Astrocyte of the hippocampus (primary cell): Measurements from ENCODE around the gene FKBP1B.
A peak's percentile ranks its signal among the peaks of the same experiment; 100 is the strongest.
"Not testable (repeated sequence)": the region's sequence is repeated elsewhere in the genome, so short reads cannot be mapped to it uniquely, and the experiment has no call there.

ENCODE experiments used
- DNase-seq: peaks from one replicate; pipeline ENCODE4 v3.0.0; 2011; ENCODE audit warnings: low read depth, low spot score

FKBP1B gene

DNA sequence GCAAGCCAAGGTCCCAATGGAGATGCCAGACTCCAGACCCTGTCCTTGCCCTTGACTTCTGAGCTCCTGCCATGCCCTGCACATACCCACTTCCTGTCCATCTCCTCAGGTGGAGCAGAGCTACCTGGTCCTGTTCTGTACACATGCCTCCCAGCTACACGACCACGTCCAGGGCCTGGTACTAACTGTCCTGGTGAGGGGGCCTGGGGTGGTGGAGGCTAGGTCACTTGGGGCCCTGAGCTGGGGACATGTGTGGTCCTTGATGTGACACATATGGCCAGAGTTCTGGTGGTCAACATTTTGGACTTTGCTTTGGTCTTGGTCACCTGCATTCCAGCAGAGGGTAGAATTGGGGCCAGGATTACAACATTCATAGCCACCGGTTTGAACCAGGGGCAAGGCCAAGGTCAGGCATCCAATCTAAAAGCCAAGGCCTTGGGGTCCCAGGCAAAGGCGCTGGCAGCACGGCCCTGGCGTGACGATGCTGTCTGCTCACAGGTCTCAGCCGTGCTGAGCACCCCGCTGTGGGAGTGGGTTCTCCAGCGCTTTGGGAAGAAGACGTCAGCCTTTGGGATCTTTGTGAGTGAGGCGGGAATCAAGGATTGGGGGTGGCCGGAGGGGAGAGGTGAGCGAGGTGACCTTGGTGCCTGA is 27.1 kb upstream of the FKBP1B start:
- no peak for DNase-seq

DNA sequence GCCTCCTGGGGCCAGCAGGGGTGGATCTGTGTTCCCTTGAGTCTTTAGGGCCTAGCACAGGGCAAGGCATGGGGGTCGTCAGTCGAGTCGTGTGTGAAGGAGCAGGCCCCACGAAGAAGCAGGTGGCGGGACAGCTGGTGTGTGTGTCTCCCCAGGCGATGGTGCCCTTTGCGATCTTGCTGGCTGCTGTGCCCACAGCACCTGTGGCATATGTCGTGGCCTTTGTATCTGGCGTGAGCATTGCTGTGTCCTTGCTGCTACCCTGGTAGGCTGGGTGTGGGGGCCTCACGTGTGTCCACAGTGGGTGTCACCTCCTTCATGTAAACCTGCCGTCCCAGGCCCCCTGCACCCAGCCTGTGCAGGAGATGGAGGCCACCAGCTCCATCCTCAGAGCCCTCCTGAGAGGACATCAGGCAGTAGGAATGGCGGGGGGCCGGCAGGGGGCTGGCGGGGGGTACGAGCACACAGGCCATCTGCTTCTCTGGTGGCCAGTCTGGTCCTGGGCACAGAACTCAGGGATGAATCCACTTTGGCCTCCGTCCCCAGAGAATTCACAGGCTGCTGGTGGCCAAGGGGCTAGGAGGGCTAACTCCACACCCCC is 26.5 kb upstream of the FKBP1B start:
- DNase-seq, result no peak

DNA sequence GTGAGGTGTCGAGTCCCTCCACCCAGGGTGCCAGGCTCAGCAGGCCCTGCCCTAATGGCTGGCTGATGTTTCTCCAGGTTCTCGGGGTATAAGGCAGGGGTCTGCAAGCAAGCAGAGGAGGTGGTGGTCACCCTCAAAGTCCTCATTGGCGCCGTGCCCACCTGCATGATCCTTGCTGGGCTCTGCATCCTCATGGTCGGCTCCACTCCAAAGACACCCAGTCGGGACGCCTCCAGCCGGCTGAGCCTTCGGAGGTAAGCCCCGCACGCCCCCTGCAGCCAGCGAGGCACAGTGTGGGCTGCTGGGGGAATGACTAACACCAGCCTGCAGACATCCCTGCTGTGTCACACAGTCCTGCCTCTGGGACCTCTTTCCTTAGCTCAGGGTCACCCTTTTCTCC is 25.5 kb upstream of the FKBP1B start:
- DNase-seq, result no peak

GRCh38 chr2:24024996-24025663 is 24.4 kb upstream of the FKBP1B start:
- no peak for DNase-seq

DNA sequence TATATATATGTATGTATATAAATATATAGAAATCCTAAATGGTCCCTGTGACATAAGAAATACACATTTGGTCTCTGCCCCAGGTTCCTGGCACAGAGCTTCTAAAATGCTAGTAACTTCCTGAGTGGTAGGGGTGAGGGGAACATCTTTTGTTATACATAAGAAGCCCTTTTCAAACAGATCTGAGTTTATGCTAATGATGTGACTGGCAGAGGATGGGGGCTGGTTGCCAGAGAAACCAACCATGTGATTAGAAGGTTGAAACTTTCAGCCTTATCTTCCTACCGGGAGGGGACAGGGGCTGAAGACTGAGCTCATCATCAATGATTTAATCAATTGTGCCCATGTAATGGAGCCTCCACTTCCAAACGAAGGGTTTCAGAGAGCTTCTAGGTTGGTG is 23.3 kb upstream of the FKBP1B start:
- DNase-seq, result no peak

- no peak for DNase-seq
Measured at GRCh38 chr2:24038786-24039499, 10.6 kb upstream of the FKBP1B start.

DNA sequence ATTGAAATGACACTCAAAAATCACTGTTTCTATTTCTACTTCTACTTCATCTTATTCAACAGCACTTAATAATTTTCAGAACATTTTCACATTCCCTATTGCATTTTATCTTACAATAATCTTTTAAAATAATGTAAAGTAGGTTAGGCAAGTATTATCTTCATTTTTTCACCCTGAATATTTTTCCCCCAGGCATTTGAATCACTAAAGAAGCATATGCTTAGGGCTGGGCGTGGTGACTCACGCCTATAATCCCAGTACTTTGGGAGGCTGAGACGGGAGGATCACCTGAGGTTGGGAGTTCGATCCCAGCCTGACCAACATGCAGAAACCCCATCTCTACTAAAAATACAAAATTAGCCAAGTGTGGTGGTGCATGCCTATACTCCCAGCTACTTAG is 9.0 kb upstream of the FKBP1B start:
- DNase-seq, result no peak

GRCh38 chr2:24043133-24043532 is 6.4 kb upstream of the FKBP1B start:
- DNase-seq, result not testable (repeated sequence)

DNA sequence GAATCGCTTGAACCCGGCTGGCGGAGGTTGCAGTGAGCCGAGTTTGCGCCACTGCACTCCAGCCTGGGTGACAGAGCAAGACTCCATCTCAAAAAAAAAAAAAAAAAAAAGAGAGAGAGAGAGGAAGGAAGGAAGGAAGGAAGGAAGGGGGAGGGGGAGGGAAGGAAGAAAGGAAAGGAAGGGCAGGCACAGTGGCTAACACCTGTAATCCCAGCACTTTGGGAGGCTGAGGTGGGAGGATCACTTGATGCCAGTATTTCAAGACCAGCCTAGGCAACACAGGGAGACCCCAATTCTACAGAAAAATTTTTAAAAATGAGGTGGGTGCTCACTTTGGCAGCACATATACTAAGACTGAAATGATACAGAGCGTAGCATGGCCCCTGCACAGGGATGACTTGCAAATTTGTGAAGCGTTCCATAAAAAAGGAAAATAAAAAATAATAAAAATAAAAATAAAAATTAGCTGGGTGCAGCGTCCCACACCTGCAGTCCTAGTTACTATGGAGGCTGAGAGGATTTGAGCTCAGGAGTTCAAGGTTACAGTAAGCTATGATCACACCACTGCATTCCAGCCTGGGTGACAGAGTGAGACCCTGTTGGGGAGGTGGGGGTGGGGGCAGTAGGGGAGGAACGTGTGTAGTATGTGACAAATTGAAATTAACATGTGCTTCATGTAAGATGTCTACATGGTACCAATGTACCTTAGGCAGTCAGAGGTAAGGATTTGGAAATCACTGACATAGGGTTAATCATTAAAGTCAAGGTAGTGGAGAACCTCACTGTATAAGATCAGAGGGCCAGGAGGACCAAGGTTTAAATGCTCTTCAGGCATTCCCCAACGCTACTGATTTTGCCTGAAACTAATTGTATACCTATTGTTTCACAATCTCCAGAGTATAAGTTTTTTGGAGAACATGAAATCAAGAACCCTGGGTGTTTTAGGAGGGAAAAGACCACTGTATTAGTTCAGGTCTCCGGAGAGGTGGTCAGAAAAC is 3.7 kb upstream of the FKBP1B start:
- no peak for DNase-seq

DNA sequence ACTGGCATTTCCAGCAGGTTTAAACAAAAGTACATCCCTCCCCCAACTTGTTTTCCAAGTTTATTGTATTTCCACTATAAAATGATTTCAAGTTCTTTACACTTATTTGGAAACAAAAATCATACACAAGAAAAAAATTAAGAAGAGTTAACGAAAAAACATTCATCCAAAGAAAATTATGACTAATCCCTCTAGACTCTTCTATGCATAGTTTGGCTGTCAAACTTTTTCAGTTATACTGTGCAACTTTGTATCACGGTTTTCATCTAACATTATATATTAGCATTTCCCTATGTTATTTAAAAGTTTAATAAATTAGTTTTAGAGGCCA is 3.0 kb upstream of the FKBP1B start:
- no peak for DNase-seq

DNA sequence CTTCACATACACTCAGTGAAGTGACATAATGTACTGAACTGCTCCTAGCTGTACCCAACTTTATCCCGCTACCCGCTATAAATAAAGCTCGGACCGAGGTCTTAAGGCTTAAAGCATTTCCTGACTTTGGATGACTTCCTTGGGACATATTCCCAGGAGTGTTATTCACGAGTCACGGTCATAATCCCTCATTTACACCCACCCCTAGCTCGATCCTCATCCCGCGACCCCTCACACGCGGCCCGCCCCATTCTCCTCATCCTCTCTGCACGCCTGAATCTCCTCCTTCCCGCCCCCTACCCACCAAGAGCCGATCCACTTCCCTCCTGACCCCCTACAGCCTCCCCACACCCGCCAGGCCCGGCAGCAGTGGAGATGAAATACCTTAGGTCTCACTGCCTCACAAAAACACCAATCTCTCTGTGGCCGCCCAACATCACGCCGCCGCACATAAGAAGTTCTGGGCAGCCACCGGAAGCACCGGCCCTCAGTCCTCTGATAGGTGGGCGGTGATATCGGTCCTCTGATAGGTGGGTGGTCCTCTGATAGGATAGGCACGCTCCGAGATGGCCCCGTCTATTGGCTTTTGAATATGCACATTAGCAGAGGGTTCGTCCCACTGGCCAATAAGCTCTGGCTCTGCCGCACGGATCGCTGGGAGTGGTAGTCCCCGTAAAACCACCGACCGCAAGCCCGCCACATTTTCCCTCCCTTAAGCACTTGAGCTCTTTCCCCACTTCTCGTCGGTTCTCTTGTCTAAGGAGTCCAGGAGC is 2.4 kb upstream of the FKBP1B start, which contains the start of gene WDCP:
Gene WDCP (minus strand): TSS at position 462 of the 773 bp plus-strand sequence. CDS start 7,897 bp downstream, outside the sequence.
- DNase-seq, result peak; percentile 99

- no peak for DNase-seq
Measured at GRCh38 chr2:24047703-24048033, 1.9 kb upstream of the FKBP1B start.

DNA sequence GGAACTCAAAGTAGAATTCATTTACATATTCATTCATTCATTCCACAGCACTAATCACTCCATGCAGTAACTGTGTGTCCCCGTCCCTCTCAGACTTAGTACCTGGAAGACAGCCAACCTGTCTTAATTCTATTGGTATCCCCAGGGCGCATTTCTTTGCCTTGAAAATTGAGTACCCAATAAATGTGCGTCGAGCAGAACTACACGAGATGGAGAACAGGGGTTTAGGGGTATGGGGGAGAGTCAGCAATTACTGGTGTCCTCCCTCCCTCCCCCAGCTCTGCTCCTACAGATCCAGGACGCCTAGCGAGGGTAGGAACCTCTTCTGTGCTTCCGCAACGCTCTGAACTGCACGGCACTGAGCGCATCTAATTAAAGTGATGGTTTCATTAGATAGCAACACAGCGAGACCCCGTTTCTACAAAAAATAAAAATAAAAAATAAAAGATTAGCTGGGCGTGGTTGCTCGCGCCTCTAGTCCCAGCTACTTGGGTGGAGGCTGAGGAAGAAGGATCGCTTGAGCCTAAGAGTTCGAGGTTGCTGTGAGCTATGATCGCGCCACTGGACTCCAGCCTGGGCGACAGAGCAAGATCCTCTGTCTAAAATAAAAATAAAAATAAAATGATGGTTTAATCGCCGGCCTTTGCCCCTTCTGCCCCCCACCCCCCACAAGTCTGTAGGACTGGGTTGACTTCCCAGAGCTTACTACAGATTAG is 614 bp upstream of the FKBP1B start:
- DNase-seq, result peak; percentile 15

DNA sequence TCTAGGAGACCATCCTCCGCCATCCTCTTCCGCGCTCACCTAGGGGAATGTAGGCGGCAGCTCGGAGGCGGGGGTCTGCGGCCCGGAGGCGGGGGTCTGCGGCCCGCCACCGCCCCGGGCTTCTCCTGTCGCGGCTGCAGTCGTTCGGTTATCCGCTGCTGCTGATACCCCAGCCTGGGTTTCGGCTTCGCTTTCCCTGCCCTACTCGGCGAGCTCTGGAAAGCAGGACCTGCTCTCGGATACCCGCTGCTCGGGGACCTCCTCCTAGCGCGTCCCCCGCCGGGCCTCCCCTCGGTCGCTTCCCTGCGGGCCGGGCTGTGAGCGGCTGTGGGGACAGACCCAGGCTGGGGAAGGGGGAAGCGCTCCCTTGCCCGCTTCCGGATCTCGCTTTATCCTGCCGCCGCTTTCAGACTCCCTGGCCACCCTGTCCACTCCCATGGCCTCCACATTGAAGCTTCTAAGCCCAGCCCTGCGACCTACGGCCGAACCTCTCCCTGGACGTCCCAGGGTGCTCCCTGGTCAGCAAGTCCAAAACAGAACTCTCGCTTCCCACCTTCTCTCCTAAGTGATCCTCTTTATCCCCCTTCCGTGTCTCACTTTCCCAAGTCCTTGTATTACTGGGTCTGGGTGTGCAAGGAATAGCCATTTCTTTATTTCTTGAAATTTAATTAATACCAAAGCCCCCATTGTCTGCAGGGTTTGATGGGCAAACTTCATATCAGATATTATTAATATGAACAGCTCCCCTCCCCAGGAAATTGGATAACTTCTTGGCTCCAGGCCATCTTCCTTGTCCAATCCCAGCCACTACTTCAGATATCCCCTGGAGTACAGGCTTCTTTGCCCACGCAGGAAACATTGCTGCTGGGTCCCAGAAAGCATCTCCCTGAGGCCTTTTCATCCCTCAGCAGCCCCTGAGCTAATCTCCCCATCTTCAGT is 769 bp downstream of the FKBP1B start:
- DNase-seq, result peak; percentile 59

GRCh38 chr2:24051833-24052232 is 2.3 kb downstream of the FKBP1B start:
- no peak for DNase-seq

- no peak for DNase-seq
Measured at GRCh38 chr2:24052951-24053350, 3.4 kb downstream of the FKBP1B start.

DNA sequence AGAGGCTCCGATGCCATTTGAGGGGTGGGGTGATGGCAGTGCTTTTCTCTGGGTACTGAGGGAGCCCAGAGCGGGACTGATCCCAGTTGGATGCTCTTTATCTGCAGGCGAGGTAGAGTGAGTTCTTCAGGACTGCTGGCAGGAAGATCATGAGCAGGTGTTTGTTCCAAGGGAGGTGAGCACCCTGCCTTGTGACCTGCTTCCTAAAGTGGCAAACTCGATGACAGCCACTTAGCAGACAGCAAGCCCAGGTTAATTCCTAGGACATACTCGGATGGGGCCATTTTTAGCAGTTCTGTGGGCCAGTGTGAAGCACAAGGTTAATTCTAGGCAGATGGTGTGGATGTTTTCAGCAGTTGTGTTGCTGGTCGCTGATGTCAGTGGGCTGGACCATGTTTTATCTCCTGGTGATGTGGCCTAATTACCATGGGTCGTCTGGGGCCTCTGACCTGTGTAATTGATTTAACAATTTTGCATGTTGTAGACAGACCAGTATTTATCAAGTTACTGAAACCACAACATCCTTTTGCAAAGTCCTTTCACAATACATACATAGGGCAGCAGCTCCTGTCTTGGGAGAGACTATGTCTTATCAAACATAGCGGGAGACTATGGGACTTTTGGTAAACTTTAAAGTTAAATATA is 4.9 kb downstream of the FKBP1B start:
- DNase-seq, result no peak

DNA sequence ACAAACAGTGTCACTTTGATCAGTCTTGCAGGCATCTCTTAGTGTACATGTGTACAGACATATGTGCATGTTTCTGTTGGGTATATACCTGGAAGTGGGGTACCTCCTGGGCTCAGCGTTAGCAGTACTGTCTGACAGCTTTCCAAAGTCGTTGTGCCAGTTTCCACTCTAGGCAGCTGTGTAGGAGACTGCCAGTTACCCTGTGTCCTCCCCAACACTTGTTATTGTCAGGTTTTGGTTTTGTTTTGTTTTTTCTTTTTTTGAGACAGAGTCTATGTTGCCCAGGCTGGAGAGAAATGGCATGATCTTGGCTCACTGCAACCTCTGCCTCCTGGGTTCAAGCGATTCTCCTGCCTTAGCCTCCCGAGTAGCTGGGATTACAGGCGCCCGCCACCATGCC is 6.2 kb downstream of the FKBP1B start:
- DNase-seq, result no peak
